Measurements from ENCODE around the gene CYB5R3. TPM values are rescaled to one million over a fixed set of nuclear protein-coding genes. Genes with fewer than 3 reads are reported as not detected.

The CYB5R3 gene
- polyA plus RNA-seq, 1 of the 3 experiments (the other 2 are of a cell fraction), result 106 TPM

DNA sequence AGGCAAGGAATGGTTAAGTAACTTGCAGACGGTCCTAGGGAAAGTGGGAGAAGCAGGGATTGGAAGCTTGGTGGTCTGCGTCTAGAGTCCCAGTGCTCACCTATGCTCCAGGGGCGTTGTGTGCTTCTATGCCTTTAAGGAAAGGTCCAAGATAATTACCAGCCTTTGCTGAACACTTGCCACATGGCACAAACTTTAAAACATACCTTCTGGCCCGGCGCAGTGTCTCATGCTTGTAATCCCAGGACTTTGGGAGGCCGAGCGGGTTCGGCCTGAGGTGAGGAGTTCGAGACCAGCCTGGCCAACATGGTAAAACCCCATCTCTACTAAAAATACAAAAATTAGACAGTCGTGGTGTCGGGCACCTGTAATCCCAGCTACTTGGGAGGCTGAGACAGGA is 36.9 kb downstream of the CYB5R3 start:
- peaks cover 0 to 2% of the 10 kb centered on the region in 2 experiments for H3K36me3 ChIP-seq (replicated peaks in 1 of 2; ENCODE audit: control insufficient read depth in 1 of 2, insufficient read depth in 2 of 2, low read length in 1 of 2)
- TF ChIP-seq EZH2phosphoT487 (IDR thresholded peaks at IDR 0.05; ENCODE audit: borderline replicate concordance, low read depth) (no peak), SIN3A (IDR thresholded peaks at IDR 0.05; ENCODE audit: borderline replicate concordance, low read depth, low read length) (no peak), YY1 (IDR thresholded peaks at IDR 0.05; ENCODE audit: low read depth) (no peak), TCF12 (IDR thresholded peaks at IDR 0.05) (no peak), GABPA (IDR thresholded peaks at IDR 0.05; ENCODE audit: low read depth) (no peak)
- no peak for DNase-seq
- peak overlapping the region; percentile 81; the same call in 1 of the 2 replicates for H3K4me2 ChIP-seq
- H3K9me2 ChIP-seq, result no peaks in the 10 kb centered on the region
- 94% methylated on average over 11 of the region's 11 CpGs for WGBS (ENCODE audit: low lambda C conversion rate)
- no peak overlapping the region for H3K27ac ChIP-seq (ENCODE audit: low read depth in 2 of 2, low read length in 1 of 2)
- no peaks in the 10 kb centered on the region for H3K9me3 ChIP-seq
- no peak overlapping the region for H3K4me3 ChIP-seq (ENCODE audit: low read depth in 2 of 2, low read length in 1 of 2)
- H2AFZ ChIP-seq (ENCODE audit: low read depth), result no peak overlapping the region
- H3K4me1 ChIP-seq (ENCODE audit: control insufficient read depth in 1 of 2, insufficient read depth in 2 of 2, low read depth in 1 of 2, low read length in 1 of 2), result peaks cover 11 to 30% of the 10 kb centered on the region in 2 experiments; a peak in 2 of 4 replicates
- CTCF ChIA-PET, result interaction anchor here (1.5 kb wide), 1 partner anchor 27 kb away, joined by 4 read pairs; no protein-coding TSS in a partner anchor
- H3K79me2 ChIP-seq (ENCODE audit: insufficient read depth), result peaks cover 67% of the 10 kb centered on the region
- H3K9ac ChIP-seq, result no peak overlapping the region
- peaks cover 10% of the 10 kb centered on the region for H3F3A ChIP-seq (replicated peaks; ENCODE audit: insufficient read depth)
- H3K27me3 ChIP-seq (ENCODE audit: insufficient read depth), result no peaks in the 10 kb centered on the region
- POLR2A ChIA-PET, result interaction anchor here (0.6 kb wide), 1 partner anchor 575 kb away, joined by 4 read pairs; no protein-coding TSS in a partner anchor
- peaks cover 15% of the 10 kb centered on the region; the same call in 1 of the 2 replicates for H4K20me1 ChIP-seq (ENCODE audit: insufficient read depth)

DNA sequence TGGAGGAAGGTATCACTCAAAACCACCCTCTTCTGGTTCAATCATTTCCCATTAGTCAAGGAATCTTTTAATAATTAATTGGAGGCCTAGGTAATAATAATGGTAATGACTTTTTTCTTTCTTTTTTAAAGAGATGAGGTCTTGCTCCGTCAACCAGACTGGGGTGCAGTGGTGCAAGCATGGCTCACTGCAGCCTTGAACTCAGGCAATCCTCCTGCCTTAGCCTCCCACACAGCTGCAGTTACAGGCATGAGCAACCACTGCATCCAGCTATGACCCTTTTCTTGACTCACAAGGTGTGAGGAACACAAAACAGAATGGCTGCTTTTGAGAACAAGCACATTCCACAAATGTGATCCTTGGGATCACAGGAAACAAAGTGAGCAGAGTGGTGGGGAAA is 38.1 kb downstream of the CYB5R3 start:
- no peak for DNase-seq
- ChIA-PET POLR2A (no interaction called here), CTCF (interaction anchor here (0.9 kb wide), 1 partner anchor 13 kb away, joined by 4 read pairs; no protein-coding TSS in a partner anchor)
- peaks cover 15% of the 10 kb centered on the region; the same call in 1 of the 2 replicates for H4K20me1 ChIP-seq (ENCODE audit: insufficient read depth)
- TF ChIP-seq, protein P1, sequence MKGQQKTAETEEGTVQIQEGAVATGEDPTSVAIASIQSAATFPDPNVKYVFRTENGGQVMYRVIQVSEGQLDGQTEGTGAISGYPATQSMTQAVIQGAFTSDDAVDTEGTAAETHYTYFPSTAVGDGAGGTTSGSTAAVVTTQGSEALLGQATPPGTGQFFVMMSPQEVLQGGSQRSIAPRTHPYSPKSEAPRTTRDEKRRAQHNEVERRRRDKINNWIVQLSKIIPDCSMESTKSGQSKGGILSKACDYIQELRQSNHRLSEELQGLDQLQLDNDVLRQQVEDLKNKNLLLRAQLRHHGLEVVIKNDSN (IDR thresholded peaks at IDR 0.05; ENCODE audit: borderline replicate concordance, low read depth), result no peak
- no peak for TF ChIP-seq TEAD4 (IDR thresholded peaks at IDR 0.05; ENCODE audit: borderline replicate concordance, insufficient read depth)
- no peak for TF ChIP-seq MXI1 (IDR thresholded peaks at IDR 0.05; ENCODE audit: low read depth, low read length)
- TF ChIP-seq NRF1 (IDR thresholded peaks at IDR 0.05; ENCODE audit: low read depth, low read length), result no peak
- TF ChIP-seq, protein P2, sequence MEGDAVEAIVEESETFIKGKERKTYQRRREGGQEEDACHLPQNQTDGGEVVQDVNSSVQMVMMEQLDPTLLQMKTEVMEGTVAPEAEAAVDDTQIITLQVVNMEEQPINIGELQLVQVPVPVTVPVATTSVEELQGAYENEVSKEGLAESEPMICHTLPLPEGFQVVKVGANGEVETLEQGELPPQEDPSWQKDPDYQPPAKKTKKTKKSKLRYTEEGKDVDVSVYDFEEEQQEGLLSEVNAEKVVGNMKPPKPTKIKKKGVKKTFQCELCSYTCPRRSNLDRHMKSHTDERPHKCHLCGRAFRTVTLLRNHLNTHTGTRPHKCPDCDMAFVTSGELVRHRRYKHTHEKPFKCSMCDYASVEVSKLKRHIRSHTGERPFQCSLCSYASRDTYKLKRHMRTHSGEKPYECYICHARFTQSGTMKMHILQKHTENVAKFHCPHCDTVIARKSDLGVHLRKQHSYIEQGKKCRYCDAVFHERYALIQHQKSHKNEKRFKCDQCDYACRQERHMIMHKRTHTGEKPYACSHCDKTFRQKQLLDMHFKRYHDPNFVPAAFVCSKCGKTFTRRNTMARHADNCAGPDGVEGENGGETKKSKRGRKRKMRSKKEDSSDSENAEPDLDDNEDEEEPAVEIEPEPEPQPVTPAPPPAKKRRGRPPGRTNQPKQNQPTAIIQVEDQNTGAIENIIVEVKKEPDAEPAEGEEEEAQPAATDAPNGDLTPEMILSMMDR (IDR thresholded peaks at IDR 0.05), result no peak
- TF ChIP-seq, protein P3, sequence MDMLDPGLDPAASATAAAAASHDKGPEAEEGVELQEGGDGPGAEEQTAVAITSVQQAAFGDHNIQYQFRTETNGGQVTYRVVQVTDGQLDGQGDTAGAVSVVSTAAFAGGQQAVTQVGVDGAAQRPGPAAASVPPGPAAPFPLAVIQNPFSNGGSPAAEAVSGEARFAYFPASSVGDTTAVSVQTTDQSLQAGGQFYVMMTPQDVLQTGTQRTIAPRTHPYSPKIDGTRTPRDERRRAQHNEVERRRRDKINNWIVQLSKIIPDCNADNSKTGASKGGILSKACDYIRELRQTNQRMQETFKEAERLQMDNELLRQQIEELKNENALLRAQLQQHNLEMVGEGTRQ (IDR thresholded peaks at IDR 0.05; ENCODE audit: borderline replicate concordance, low read depth, low read length), result no peak
- no peak for TF ChIP-seq FOSL2 (IDR thresholded peaks at IDR 0.05; ENCODE audit: borderline replicate concordance, low read depth)
- TF ChIP-seq RFX5 (IDR thresholded peaks at IDR 0.05; ENCODE audit: low read length), result no peak
- TF ChIP-seq FOXJ3 (CRISPR knock-in tag; IDR thresholded peaks at IDR 0.05), result no peak
- no peak for TF ChIP-seq ELF1 (IDR thresholded peaks at IDR 0.05)
- no peak for TF ChIP-seq NFIC (IDR thresholded peaks at IDR 0.05; ENCODE audit: borderline replicate concordance)
- TF ChIP-seq, protein P4, sequence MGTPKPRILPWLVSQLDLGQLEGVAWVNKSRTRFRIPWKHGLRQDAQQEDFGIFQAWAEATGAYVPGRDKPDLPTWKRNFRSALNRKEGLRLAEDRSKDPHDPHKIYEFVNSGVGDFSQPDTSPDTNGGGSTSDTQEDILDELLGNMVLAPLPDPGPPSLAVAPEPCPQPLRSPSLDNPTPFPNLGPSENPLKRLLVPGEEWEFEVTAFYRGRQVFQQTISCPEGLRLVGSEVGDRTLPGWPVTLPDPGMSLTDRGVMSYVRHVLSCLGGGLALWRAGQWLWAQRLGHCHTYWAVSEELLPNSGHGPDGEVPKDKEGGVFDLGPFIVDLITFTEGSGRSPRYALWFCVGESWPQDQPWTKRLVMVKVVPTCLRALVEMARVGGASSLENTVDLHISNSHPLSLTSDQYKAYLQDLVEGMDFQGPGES (IDR thresholded peaks at IDR 0.05; ENCODE audit: low read depth, low read length), result no peak
- TF ChIP-seq SIN3A (IDR thresholded peaks at IDR 0.05; ENCODE audit: borderline replicate concordance, low read depth, low read length), result no peak
- TF ChIP-seq TCF12 (IDR thresholded peaks at IDR 0.05), result no peak
- no peak for TF ChIP-seq CHD2 (IDR thresholded peaks at IDR 0.05; ENCODE audit: low read length, partially characterized antibody)
- TF ChIP-seq JUND (IDR thresholded peaks at IDR 0.05), result no peak
- no peak for TF ChIP-seq RAD21 (IDR thresholded peaks at IDR 0.05; ENCODE audit: low read length)
- TF ChIP-seq EP300 (IDR thresholded peaks at IDR 0.05; ENCODE audit: borderline replicate concordance in 1 of 2, low read depth in 1 of 2, low read length in 1 of 2), result no peak
- no peak for TF ChIP-seq SMC3 (IDR thresholded peaks at IDR 0.05; ENCODE audit: low read depth, low read length)
- no peak for TF ChIP-seq FOXM1 (IDR thresholded peaks at IDR 0.05; ENCODE audit: low read depth)
- H2AFZ ChIP-seq (ENCODE audit: low read depth), result no peak overlapping the region
- no peak overlapping the region for H3K4me3 ChIP-seq (ENCODE audit: low read depth in 2 of 2, low read length in 1 of 2)
- 100% methylated on average over 1 of the region's 1 CpG for WGBS (ENCODE audit: low lambda C conversion rate)
- no peaks in the 10 kb centered on the region for H3K27me3 ChIP-seq (ENCODE audit: insufficient read depth)
- no peak overlapping the region for H3K4me2 ChIP-seq
- H3K9me3 ChIP-seq, result no peaks in the 10 kb centered on the region
- peaks cover 10% of the 10 kb centered on the region for H3F3A ChIP-seq (replicated peaks; ENCODE audit: insufficient read depth)
- peaks cover 0 to 2% of the 10 kb centered on the region in 2 experiments for H3K36me3 ChIP-seq (replicated peaks in 1 of 2; ENCODE audit: control insufficient read depth in 1 of 2, insufficient read depth in 2 of 2, low read length in 1 of 2)
- no peak overlapping the region for H3K27ac ChIP-seq (ENCODE audit: low read depth in 2 of 2, low read length in 1 of 2)
- no peak overlapping the region for H3K9ac ChIP-seq
- peaks cover 80% of the 10 kb centered on the region for H3K79me2 ChIP-seq (ENCODE audit: insufficient read depth)
- no peaks in the 10 kb centered on the region for H3K9me2 ChIP-seq
- H3K4me1 ChIP-seq (ENCODE audit: control insufficient read depth in 1 of 2, insufficient read depth in 2 of 2, low read depth in 1 of 2, low read length in 1 of 2), result peaks cover 11 to 30% of the 10 kb centered on the region in 2 experiments; a peak in 2 of 4 replicates

Data from SK-N-SH (cell line).